T47D (cell line): ENCODE measurements around the gene MEGF6.
"Not testable (repeated sequence)": the region's sequence is repeated elsewhere in the genome, so short reads cannot be mapped to it uniquely, and the experiment has no call there.

Experiments
- DNase-seq, 2 experiments: peaks; one replicate each; pipeline versions ENCODE4 v3.0.0 to v3.0.0-alpha.2; 2011 to 2012; ENCODE audit warnings: low read depth in 1 of 2, low spot score in 1 of 2
- JUND ChIP-seq: IDR thresholded peaks from 2 replicates; pipeline ENCODE4 v1.6.1; 2012; ENCODE audit warnings: low read depth
- in situ Hi-C: cut with HindIII; loops from 2 replicates; pipeline ENCODE4 v1.10.0; 2016; ENCODE audit warnings: low sequenced_read_pairs, low pct_unique_long_range_greater_than_20kb

Gene MEGF6

GRCh38 chr1:3586986-3587759, 24.1 kb downstream of the MEGF6 start:
- TF ChIP-seq JUND: no peak
- in situ Hi-C loops: no loop called here
- peak; percentile 72 to 77 for DNase-seq

DNA sequence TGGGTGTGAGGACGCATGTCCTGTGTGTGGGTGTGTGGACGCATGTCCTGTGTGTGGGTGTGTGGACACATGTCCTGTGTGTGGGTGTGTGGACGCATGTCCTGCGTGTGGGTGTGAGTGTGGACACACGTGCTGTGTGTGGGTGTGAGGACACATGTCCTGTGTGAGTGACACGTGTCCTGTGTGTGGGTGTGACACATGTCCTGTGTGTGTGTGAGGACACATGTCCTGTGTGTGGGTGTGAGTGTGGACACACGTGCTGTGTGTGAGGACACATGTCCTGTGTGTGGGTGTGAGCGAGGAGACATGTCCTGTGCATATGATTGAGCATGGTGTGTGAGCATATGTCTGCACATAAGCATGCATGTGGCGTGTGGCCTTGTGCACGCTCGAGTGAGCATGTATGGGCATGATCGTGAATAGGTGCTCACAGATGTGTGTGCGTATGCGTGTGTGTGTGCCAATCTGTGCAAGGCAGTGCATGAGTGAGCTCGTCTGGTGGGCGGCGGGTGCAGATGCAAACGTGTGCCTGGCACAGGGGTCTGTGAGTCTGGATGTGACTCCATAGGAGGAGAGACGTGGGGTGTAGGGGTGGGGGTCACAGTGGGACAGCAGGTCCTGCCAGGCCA, 25.3 kb downstream of the MEGF6 start:
- in situ Hi-C loops: no loop called here
- TF ChIP-seq JUND: no peak
- no peak for DNase-seq

GRCh38 chr1:3585353-3585868, 25.9 kb downstream of the MEGF6 start:
- DNase-seq, in situ Hi-C loops: not testable (repeated sequence)

- no peak for TF ChIP-seq JUND
- no peak for DNase-seq
- in situ Hi-C loops: no loop called here
Measured at GRCh38 chr1:3584915-3585314, 26.4 kb downstream of the MEGF6 start.

DNA sequence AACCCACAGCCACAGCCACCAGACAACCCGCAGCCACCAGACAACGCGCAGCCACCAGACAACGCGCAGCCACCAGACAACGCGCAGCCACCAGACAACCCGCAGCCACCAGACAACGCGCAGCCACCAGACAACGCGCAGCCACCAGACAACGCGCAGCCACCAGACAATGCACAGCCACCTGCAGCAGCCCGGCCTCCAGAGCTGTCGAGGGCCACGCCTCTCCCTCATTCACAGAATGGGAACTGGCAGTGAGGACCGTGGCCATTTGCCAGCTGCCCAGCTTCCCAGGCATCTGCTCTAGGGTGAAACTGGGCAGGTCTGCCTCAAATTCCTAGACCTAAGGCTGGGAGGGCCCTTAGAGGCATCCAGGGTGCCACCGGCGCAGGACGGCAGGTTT, 27.6 kb downstream of the MEGF6 start:
- DNase-seq, in situ Hi-C loops: not testable (repeated sequence)

DNA sequence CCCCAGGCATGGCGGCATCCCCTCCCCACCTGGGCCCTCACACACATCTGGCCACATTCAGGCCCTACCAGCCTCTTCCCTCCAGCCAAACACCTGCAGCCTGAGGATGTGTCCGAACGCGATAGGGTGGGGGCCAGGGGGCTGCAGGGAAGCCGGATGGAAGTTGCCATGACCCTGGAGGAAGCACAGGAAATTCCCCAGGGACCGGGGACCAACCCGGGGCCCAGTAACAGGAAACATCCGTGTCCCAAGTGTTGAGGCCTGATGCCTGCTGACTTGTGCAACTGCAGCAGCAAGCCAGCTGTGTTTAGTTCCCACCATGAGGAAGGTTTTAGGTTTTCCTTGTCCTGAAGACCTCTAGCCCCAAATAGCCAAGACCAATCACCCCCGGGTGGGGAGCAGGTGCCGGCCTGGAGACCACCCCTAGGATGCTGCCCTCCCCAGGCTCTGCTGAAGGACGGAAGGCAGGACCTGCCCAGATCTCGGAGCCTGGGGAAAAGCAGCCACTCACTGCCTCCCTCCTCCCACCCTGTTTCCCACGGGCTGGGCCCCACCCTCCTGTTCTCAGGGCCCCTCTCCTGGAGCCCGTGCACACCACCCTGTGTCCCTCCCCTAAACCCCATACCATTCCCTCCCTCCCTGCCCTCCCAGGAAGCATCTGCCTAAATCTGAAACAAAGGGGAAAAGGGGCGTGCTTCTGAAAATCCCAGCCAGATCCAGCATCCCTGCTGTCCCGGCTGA, 29.8 kb downstream of the MEGF6 start:
- no peak for DNase-seq
- no peak for TF ChIP-seq JUND
- in situ Hi-C loops: no loop called here

DNA sequence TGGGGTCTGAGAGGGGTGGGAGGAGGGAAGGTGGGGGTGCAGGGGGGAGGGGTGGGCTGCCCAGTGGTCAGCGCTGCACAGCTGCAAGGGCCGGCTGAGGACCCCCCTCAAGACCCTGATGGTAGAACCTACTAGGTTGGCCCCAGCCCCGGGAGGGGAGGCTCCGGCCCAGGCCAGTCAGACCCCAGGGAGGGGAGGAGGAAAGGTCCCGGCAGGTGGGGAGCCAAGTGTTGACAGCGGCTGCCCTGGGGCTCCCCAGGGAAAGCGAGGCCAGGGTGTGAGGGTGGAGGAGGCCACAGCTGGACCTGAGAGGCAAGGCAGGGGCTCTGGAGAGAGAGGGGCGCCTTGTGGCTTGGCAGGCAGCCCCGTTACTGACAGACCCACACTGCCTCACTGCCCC, 31.1 kb downstream of the MEGF6 start:
- DNase-seq: no peak
- in situ Hi-C loops: no loop called here
- no peak for TF ChIP-seq JUND

- no peak for DNase-seq
- in situ Hi-C loops: no loop called here
- TF ChIP-seq JUND: no peak
Measured at GRCh38 chr1:3579626-3580025, 31.7 kb downstream of the MEGF6 start.

DNA sequence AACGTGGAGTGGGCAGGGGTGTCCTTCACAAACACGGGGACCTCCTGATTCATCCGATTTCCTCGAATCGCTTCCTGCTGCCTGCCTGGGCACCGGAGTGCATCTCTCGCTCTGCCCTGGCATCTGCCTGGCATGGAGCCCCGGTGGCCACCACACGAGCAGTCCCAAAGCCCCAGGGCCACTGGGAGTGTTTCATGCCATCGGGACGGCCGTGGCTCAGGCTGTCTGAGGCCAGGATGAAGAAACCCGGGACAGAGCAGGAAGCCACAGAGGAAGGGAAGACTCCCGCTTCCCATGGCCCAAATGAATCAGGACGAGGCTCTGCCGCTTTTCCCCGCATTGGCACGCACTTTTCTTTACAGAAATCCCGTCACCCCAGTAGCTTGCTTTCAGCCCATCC, 32.4 kb downstream of the MEGF6 start:
- no peak for TF ChIP-seq JUND
- no peak for DNase-seq
- in situ Hi-C loops: no loop called here

- no peak for TF ChIP-seq JUND
- DNase-seq: no peak
- in situ Hi-C loops: no loop called here
Measured at GRCh38 chr1:3578433-3578805, 32.9 kb downstream of the MEGF6 start.

DNA sequence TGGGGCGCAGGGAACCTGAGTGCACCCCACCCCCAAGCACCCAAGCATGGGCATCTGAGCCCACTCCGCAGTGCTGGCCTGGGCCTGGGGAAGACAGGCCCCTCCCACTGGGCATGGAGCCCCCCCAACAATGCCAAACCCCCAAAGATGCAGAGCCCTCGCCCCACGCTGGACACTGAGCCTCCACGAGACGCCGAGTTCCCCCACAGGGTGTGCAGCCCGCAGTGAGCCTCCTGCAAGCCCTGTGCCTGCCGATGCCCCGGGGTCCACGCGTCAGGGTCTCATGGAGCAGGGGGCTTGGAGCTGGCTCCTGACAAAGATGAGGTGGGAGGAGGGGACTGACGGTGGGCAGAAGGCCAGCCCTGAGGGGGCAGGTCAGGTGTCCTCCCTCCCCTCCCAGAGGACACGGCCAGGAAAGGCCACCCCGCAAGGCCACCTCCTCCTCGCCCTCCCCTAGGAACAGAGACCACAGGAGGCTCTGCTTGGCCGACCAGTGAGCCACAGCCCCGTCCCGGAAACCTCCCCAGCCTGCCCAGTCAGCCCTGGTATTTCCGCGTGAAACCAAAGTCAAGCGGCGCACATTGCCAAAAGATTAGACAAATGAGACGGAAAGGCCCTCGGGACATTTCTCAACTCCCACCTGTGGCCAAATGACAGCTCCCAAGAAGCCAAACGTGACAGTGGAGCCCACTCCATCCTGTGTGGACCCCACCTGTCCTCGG, 33.4 kb downstream of the MEGF6 start:
- TF ChIP-seq JUND: no peak
- in situ Hi-C loops: no loop called here
- DNase-seq: no peak

- TF ChIP-seq JUND: no peak
- DNase-seq: no peak
- in situ Hi-C loops: no loop called here
Measured at GRCh38 chr1:3577300-3577699, 34.0 kb downstream of the MEGF6 start.

DNA sequence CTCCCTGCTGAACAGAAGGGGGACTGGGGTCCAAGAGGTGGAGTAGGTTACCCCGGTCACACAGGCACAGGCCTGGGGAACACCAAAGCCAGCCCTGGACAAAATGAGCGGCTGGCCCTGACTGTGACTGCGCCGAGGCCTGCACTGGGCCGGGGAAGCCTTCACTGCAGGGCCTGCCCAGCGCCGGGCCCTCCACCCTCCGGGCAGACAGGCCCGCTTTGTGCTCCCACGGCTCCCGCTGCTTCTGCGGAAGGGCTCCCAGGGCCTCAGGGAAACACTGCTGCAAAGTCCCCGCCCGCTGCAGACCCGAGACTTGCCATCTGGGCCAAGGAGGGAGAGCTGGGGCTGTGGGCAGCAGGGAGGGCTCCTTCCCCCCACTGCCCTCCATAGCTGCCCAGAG, 35.3 kb downstream of the MEGF6 start:
- no peak for TF ChIP-seq JUND
- in situ Hi-C loops: no loop called here
- DNase-seq: no peak

GRCh38 chr1:3575515-3575914, 35.8 kb downstream of the MEGF6 start:
- DNase-seq, in situ Hi-C loops: not testable (repeated sequence)
